CD4-positive, CD25-positive, alpha-beta regulatory T cell (primary cell): ENCODE data around the gene NAALADL2. TPM values are rescaled to one million over a fixed set of nuclear protein-coding genes. Genes with fewer than 3 reads are reported as not detected.

Experiments
- ATAC-seq, 2 donors: fragments of 150-1000 bp; cut with Tn5 transposase; one replicate each; pipeline ENCODE4 v1.10.0; 2021; ENCODE audit warnings: low read depth in 2 of 2, moderate number of reproducible peaks in 2 of 2, moderate library complexity in 1 of 2
- DNase-seq, 3 donors: peaks; one replicate each; pipeline versions ENCODE4 v3.0.0 to v3.0.0-alpha.2; 2012 to 2022; ENCODE audit warnings: mixed read lengths in 1 of 3
- H3K27ac ChIP-seq: one replicate; pipeline ENCODE4 v1.7.0; 2013; ENCODE audit warnings: mild to moderate bottlenecking, low read length; ENCODE audit not compliant: insufficient read depth, poor library complexity, severe bottlenecking
- H3K27me3 ChIP-seq: one replicate; pipeline ENCODE4 v1.7.0; 2013; ENCODE audit warnings: low read length; ENCODE audit not compliant: control insufficient read depth, insufficient read depth
- H3K36me3 ChIP-seq: one replicate; pipeline ENCODE4 v1.7.0; 2013; ENCODE audit warnings: mild to moderate bottlenecking, low read length, moderate library complexity; ENCODE audit not compliant: control insufficient read depth, insufficient read depth
- H3K4me1 ChIP-seq: 2 replicates; pipeline ENCODE4 v1.7.0; 2013; ENCODE audit warnings: mild to moderate bottlenecking, low read length; ENCODE audit not compliant: insufficient read depth, control insufficient read depth, poor library complexity, severe bottlenecking
- H3K4me3 ChIP-seq: one replicate; pipeline ENCODE4 v1.7.0; 2013; ENCODE audit warnings: low read depth, mild to moderate bottlenecking, low read length, moderate library complexity
- H3K9me3 ChIP-seq, 2 experiments: 1 replicate in 1 of 2; 2 replicates in 1 of 2; pipeline ENCODE4 v1.7.0; 2013; ENCODE audit warnings: low read length in 2 of 2, mild to moderate bottlenecking in 1 of 2, moderate library complexity in 1 of 2; ENCODE audit not compliant: control insufficient read depth in 2 of 2
- H3K27ac Mint-ChIP-seq, 3 donors: one replicate each; pipeline ENCODE4 v1.8.0; 2020 to 2022; ENCODE audit warnings: mild to moderate bottlenecking in 3 of 3, mixed read lengths in 3 of 3, moderate library complexity in 2 of 3
- H3K27me3 Mint-ChIP-seq: one replicate; pipeline ENCODE4 v1.8.0; 2022; ENCODE audit warnings: mild to moderate bottlenecking, mixed read lengths
- H3K36me3 Mint-ChIP-seq: one replicate; pipeline ENCODE4 v1.8.0; 2020; ENCODE audit warnings: mixed read lengths
- H3K4me1 Mint-ChIP-seq, 4 donors: one replicate each; pipeline ENCODE4 v1.8.0; 2020 to 2022; ENCODE audit warnings: mixed read lengths in 4 of 4, mild to moderate bottlenecking in 1 of 4
- H3K4me3 Mint-ChIP-seq, 4 donors: one replicate each; pipeline ENCODE4 v1.8.0; 2020 to 2022; ENCODE audit warnings: mild to moderate bottlenecking in 4 of 4, mixed read lengths in 4 of 4, moderate library complexity in 3 of 4
- H3K9me3 Mint-ChIP-seq, 7 donors: one replicate each; pipeline ENCODE4 v1.8.0; 2020 to 2022; ENCODE audit warnings: mixed read lengths in 7 of 7, mild to moderate bottlenecking in 3 of 7, moderate library complexity in 2 of 7
- polyA plus RNA-seq, 4 donors: library from polyadenylated mRNA; unstranded; fragments of 300-500 nt; fragmentation: Illumina TruSeq; gene quantifications; one replicate each; pipeline ENCODE4 v1.2.3, GENCODE V29; 2021
- total RNA-seq: library from RNA; stranded (reverse); gene quantifications from one replicate; pipeline ENCODE4 v1.2.3, GENCODE V29; 2022

The NAALADL2 gene
- total and polyA plus RNA-seq, 5 donors from 2014 or later, result not detected

DNA sequence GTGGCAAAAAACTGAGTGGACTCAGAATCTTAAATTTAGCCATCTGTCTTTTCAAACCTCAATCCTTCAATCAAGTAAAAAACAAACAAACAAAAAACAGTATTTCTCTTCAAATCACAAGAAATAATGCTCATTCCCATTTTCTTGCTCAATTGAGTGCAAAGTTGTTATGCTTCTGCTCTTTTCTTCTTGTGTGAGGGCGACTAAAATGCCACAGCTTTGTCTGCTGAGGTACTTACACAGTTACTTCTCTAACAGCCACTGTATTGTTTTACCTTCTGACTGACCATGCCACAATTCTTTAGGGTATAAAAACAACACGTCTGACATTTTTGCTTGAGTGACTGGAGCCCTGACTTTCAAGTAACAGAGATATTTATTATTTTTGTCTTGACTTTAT is 617.4 kb downstream of the NAALADL2 start:
- no peak overlapping the region for H3K4me3 ChIP-seq
- ATAC-seq (no peak), DNase-seq (no peak)
- Mint-ChIP-seq H3K27ac (no peak overlapping the region), H3K27me3 (no peaks in the 10 kb centered on the region), H3K9me3 (peaks cover 0 to 9% (median 2%) of the 10 kb centered on the region in 7 donors), H3K4me1 (no peaks in the 10 kb centered on the region), H3K36me3 (no peaks in the 10 kb centered on the region), H3K4me3 (no peak overlapping the region)
- H3K27ac ChIP-seq, result no peak overlapping the region
- no peaks in the 10 kb centered on the region for H3K9me3 ChIP-seq
- no peaks in the 10 kb centered on the region for H3K27me3 ChIP-seq
- H3K36me3 ChIP-seq, result no peaks in the 10 kb centered on the region
- no peaks in the 10 kb centered on the region for H3K4me1 ChIP-seq

DNA sequence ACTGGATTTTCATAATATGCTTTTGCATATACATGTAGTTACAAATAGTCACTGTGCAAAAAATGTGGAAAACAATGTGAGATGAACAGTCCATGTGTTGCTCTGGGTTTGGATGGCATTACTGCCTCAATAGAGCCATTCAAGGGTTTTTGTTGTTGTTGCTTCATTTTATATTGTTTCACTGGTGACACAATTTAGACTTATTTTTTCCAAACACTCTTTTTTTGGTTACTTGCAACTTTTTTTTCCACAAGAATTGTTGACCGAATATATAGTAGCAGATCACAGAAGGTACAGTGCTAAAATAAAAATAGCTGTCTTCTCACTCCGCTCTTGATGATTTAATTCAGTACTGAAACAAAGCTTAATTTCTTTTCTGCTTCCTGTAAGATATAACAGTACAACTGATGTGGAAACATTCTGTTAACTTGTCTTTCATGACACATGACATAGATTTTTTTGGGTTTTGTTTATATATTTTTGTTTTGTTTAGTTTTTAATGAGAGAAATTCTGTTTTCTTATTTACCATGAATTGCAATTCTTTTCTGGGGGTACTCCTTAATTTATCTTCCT is 618.6 kb downstream of the NAALADL2 start:
- Histone ChIP-seq H3K4me1 (no peaks in the 10 kb centered on the region), H3K27me3 (no peaks in the 10 kb centered on the region), H3K4me3 (no peak overlapping the region), H3K9me3 (no peaks in the 10 kb centered on the region), H3K36me3 (no peaks in the 10 kb centered on the region), H3K27ac (no peak overlapping the region)
- Mint-ChIP-seq H3K27me3 (no peaks in the 10 kb centered on the region), H3K4me1 (no peaks in the 10 kb centered on the region), H3K4me3 (no peak overlapping the region), H3K27ac (no peak overlapping the region), H3K9me3 (peaks cover 0 to 9% (median 2%) of the 10 kb centered on the region in 7 donors), H3K36me3 (no peaks in the 10 kb centered on the region)
- no peak for ATAC-seq
- DNase-seq, result no peak

DNA sequence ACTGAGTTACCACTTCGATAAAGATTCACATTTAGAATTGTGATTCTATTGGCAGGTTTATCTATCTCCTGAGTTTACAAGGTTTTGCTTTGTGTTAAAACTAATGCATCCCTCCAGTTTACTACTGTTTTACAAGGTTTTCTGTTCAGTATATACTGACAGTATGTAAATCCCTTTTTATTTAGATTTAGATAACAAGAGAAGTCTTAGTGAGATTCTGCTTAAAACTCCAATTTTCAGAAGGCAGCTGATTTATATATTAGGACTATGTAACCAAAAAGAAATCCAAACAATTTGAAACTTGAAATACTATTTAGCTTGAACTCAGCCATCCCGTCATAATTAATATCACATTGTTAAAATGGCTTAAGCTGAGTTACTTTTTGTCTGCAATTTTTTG is 619.2 kb downstream of the NAALADL2 start:
- Mint-ChIP-seq H3K4me3 (no peak overlapping the region), H3K27me3 (no peaks in the 10 kb centered on the region), H3K36me3 (no peaks in the 10 kb centered on the region), H3K4me1 (no peaks in the 10 kb centered on the region), H3K27ac (no peak overlapping the region), H3K9me3 (peaks cover 0 to 9% (median 2%) of the 10 kb centered on the region in 7 donors)
- H3K27ac ChIP-seq, result no peak overlapping the region
- H3K4me3 ChIP-seq, result no peak overlapping the region
- ATAC-seq (no peak), DNase-seq (no peak)
- no peaks in the 10 kb centered on the region for H3K4me1 ChIP-seq
- no peaks in the 10 kb centered on the region for H3K27me3 ChIP-seq
- no peaks in the 10 kb centered on the region for H3K36me3 ChIP-seq
- H3K9me3 ChIP-seq, result no peaks in the 10 kb centered on the region

DNA sequence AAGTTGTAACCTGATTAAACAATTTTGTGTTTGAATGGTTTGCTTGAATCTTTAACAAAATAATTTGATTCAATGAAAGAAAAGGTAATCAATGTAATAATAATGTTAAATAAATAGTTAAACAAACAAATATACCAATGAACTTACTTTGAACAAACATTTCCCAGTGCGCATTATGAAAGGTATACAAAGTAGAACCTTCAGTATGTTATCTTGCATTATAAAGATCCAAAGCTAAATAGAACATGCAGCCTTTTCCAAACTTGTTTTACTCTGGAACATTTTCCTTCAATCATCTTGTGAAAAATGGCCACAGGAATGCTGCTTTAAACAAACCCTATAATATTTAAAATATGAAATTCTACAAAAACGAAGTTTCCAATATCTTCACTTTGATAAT is 620.0 kb downstream of the NAALADL2 start:
- no peaks in the 10 kb centered on the region for H3K4me1 ChIP-seq
- no peak overlapping the region for H3K4me3 Mint-ChIP-seq
- no peaks in the 10 kb centered on the region for H3K9me3 ChIP-seq
- no peaks in the 10 kb centered on the region for H3K36me3 ChIP-seq
- H3K27ac Mint-ChIP-seq, result no peak overlapping the region
- ATAC-seq (no peak), DNase-seq (no peak)
- H3K27me3 ChIP-seq, result no peaks in the 10 kb centered on the region
- H3K9me3 Mint-ChIP-seq, result peaks cover 0 to 9% (median 2%) of the 10 kb centered on the region in 7 donors
- H3K4me3 ChIP-seq, result no peak overlapping the region
- H3K36me3 Mint-ChIP-seq, result no peaks in the 10 kb centered on the region
- no peaks in the 10 kb centered on the region for H3K27me3 Mint-ChIP-seq
- no peaks in the 10 kb centered on the region for H3K4me1 Mint-ChIP-seq
- no peak overlapping the region for H3K27ac ChIP-seq

DNA sequence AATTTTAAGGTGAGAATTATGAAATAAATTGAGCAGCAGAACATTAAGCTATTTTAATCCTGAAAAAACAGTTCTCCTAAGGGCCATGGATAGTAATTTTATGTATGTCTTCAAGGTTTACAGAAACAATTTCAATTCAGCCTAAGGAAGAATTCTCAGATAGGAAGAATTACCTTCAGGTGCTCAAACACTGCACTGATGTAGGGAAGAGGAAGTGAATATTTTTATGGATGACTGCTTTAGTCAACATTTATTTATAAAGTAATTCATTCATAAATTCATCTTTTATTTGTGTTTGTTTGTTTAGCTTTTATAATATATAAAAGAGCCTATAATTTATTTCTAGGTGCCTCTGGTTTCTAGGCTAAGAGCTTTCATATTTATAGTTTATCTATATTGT is 620.7 kb downstream of the NAALADL2 start:
- no peaks in the 10 kb centered on the region for H3K27me3 Mint-ChIP-seq

DNA sequence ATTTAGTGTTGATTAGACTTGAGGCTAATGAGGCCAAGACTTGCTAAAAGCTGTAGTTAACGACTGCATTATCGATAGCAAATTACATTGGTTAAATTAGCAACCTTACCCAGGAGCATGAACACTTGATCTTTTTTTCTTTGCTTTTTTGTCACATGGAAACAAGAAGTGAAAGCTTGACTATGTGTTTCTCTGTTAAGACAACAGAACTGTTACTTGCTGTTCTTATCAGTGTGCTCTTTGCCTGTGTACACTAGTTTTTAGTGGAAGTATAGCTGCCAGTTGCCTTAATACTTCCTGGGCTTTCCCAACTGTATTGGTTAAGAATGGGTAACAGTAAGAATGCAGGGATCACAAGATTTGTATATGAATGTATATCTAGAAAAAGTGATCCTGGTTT is 625.5 kb downstream of the NAALADL2 start:
- H3K9me3 Mint-ChIP-seq, result peaks cover 0 to 15% (median 2%) of the 10 kb centered on the region in 7 donors
- no peak overlapping the region for H3K27ac Mint-ChIP-seq

More for the DNA sequence above, 620.7 kb downstream of the NAALADL2 start:
- H3K9me3 Mint-ChIP-seq, result peaks cover 0 to 9% (median 2%) of the 10 kb centered on the region in 7 donors
- ATAC-seq (no peak), DNase-seq (no peak)
- Histone ChIP-seq H3K27ac (no peak overlapping the region), H3K9me3 (no peaks in the 10 kb centered on the region), H3K27me3 (no peaks in the 10 kb centered on the region), H3K4me3 (no peak overlapping the region), H3K36me3 (no peaks in the 10 kb centered on the region), H3K4me1 (no peaks in the 10 kb centered on the region)
- no peaks in the 10 kb centered on the region for H3K36me3 Mint-ChIP-seq
- no peak overlapping the region for H3K27ac Mint-ChIP-seq
- no peak overlapping the region for H3K4me3 Mint-ChIP-seq
- no peaks in the 10 kb centered on the region for H3K4me1 Mint-ChIP-seq

DNA sequence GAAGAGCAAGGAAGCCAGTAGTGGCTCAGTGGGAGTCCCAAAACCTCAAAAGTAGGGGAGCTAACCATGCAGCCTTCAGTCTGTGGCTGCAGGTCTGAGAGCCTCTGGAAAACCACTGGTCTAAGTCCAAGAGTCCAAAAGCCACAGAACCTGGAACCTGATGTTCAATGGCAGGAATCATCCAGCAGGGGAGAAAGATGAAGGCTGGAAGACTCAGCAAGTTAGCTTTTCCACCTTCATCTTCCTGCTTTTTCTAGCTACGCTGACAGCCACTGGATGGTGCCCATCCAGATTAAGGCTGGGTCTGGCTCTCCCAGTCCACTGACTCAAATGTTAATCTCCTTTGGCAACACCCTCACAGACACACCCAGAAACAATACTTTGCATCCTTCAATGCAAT is 626.3 kb downstream of the NAALADL2 start:
- Histone ChIP-seq H3K27me3 (no peaks in the 10 kb centered on the region), H3K4me1 (no peaks in the 10 kb centered on the region), H3K9me3 (no peaks in the 10 kb centered on the region), H3K27ac (no peak overlapping the region), H3K36me3 (no peaks in the 10 kb centered on the region), H3K4me3 (no peak overlapping the region)
- Mint-ChIP-seq H3K9me3 (peaks cover 0 to 15% (median 2%) of the 10 kb centered on the region in 7 donors), H3K4me3 (no peak overlapping the region), H3K27ac (no peak overlapping the region), H3K36me3 (no peaks in the 10 kb centered on the region), H3K27me3 (no peaks in the 10 kb centered on the region), H3K4me1 (no peaks in the 10 kb centered on the region)
- ATAC-seq, result no peak
- DNase-seq, result no peak

More for the DNA sequence above, 625.5 kb downstream of the NAALADL2 start:
- no peak overlapping the region for H3K27ac ChIP-seq
- Mint-ChIP-seq H3K27me3 (no peaks in the 10 kb centered on the region), H3K4me3 (no peak overlapping the region), H3K36me3 (no peaks in the 10 kb centered on the region), H3K4me1 (no peaks in the 10 kb centered on the region)
- ATAC-seq (no peak), DNase-seq (no peak)
- no peaks in the 10 kb centered on the region for H3K9me3 ChIP-seq
- H3K27me3 ChIP-seq, result no peaks in the 10 kb centered on the region
- H3K4me3 ChIP-seq, result no peak overlapping the region
- no peaks in the 10 kb centered on the region for H3K4me1 ChIP-seq
- H3K36me3 ChIP-seq, result no peaks in the 10 kb centered on the region

DNA sequence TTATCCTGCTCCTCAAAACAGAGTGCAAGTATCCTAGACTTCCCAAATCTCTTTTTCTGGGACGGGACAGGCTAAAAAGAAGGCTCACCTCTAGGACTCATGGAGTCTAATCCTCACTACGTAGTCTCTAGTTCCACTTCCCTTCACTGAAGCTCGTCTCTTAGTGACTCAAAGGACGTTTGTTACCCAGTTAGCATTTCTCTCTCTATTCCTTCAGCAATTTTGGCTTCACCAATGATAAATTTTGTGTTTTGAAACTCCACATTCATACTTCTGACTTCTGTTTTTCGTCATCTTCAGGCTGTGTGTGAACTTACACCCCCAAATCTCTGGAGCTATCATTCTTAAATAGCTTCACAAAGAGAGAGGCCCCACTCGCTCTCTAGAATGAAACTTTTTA is 627.1 kb downstream of the NAALADL2 start:
- Histone ChIP-seq H3K4me1 (no peaks in the 10 kb centered on the region), H3K27ac (no peak overlapping the region)

More for the DNA sequence above, 627.1 kb downstream of the NAALADL2 start:
- H3K27ac Mint-ChIP-seq, result no peak overlapping the region
- no peaks in the 10 kb centered on the region for H3K36me3 ChIP-seq
- peaks cover 0 to 15% (median 2%) of the 10 kb centered on the region in 7 donors for H3K9me3 Mint-ChIP-seq
- H3K4me1 Mint-ChIP-seq, result no peaks in the 10 kb centered on the region
- H3K36me3 Mint-ChIP-seq, result no peaks in the 10 kb centered on the region
- ATAC-seq, result no peak
- DNase-seq, result no peak
- no peak overlapping the region for H3K4me3 Mint-ChIP-seq
- H3K9me3 ChIP-seq, result no peaks in the 10 kb centered on the region
- no peaks in the 10 kb centered on the region for H3K27me3 Mint-ChIP-seq
- no peak overlapping the region for H3K4me3 ChIP-seq
- H3K27me3 ChIP-seq, result no peaks in the 10 kb centered on the region
